Measurements from ENCODE around the gene PRDM16.

The PRDM16 gene

GRCh38 chr1:3292868-3293562, 224.0 kb downstream of the PRDM16 start:
- no peak for DNase-seq

DNA sequence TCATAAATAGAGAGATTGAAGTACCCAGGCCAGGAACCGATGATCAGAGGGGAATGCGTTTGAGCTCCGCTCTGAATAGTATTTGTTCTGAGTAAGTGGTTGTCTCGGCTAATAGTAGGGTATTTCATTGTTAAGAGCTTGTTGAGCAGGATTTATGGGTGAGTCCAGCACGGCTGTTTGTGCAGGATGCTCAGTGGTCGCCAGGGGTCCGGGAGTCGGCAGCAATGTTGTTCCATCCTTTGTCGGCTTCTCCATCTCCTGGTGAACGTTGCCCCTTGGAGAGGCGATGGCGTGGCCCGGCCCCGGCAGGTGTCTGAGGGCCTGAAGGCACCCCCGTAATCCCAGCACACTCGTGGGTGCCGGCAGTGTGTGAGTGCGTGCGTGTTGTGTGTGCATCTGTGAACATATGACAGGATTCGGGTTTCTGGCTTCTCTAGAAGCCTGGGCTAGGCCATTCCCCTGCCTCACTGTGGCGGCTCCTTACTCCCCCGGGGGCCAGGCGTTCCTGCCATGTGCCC, 224.6 kb downstream of the PRDM16 start:
- DNase-seq: no peak

GRCh38 chr1:3294450-3294849, 225.4 kb downstream of the PRDM16 start:
- no peak for DNase-seq

- DNase-seq: no peak
Measured at GRCh38 chr1:3295846-3296245, 226.8 kb downstream of the PRDM16 start.

DNA sequence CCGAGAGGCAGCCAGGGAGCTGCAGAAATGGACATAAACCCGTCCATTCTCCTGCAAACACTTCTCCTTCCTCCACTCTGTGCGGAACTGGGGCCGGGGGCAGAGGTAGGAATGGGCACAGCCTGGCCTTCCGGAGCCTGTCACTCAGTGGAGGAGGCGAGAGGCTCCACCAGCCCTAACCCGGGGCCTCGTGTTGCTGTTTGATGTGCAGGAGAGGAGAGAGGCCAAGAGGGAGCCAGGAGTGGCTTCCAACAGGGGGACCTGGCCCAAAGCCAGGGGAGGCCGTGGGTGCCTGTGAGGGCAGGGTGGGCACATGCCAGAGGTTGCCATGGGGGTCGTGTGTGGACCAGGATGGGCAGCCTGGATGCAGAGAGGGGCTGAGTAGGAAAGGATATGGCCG, 227.3 kb downstream of the PRDM16 start:
- DNase-seq: no peak

- no peak for DNase-seq
Measured at GRCh38 chr1:3296826-3297225, 227.8 kb downstream of the PRDM16 start.

GRCh38 chr1:3297756-3298155, 228.8 kb downstream of the PRDM16 start:
- DNase-seq: no peak

DNA sequence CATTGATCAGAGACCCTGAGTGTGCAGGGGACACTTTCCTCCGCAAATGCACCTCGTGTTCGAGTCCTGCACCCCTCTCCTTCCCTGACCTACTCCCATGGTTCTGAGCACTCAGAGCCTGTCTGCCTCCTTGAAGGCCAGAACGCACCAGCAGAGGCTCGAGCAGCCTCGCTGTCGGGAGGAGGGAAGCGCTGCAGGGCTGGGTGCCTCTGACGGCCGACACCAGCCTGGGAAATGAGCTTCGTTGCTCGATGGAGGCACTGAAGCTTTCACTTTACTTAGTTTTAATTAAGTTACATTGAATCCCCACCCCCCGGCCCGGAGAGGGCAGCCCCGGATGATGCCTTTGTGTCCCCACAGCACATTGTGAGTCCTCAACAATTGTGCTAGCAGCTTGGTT, 229.2 kb downstream of the PRDM16 start:
- DNase-seq: no peak

DNA sequence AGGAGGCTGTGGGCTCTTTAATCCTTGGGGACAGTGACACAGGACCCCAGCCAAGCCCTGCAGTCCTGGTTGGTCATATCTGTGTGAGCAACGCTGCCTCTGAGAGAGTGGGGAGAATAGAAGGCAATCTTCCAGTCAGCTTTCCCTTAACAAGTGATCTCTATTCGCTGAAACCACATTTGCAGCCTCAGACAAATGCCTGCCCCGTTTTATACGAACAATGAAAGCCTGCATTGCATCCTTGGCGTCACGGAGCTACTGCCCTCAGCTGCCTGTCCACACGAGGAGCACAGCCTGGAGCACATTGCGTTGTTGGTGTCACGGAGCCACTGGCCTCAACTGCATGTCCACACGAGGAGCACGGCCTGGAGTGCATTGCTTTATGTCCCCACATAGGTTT, 235.2 kb downstream of the PRDM16 start:
- DNase-seq: no peak

GRCh38 chr1:3304692-3305091, 235.7 kb downstream of the PRDM16 start:
- no peak for DNase-seq

- DNase-seq: no peak
Measured at GRCh38 chr1:3305156-3305555, 236.2 kb downstream of the PRDM16 start.

DNA sequence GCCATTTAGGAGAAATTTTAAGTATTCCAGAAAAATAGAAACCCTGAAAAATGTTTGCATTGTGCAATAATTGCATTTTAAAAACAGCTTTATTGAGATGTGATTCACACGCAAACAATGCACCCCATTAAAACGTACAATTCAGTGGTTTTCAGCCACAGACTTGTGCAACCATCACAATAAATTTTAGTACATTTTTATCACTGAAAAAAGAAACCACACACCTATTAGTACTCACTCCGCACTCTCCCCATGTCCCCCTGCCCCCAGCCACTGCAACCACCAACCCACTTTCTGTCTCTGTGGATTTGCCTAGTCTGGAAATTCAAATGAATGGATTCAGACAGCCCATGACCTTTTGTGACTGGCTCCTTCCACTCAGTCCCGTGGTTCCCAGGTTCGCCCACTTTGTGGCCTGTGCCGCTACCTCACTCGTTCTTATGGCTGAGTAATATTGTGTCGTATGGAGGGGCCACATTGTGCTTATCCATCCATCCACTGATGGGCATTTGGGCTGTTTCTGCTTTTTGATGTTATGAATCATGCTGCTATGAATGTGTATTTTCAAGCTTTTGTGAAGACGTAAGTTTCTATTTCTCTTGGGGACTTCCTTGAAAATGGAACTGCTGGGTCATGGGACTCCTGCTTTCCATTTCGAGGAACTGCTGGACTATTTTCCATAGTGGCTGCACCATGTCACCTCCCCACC, 237.7 kb downstream of the PRDM16 start:
- DNase-seq: no peak

- DNase-seq: no peak
Measured at GRCh38 chr1:3307359-3307758, 238.4 kb downstream of the PRDM16 start.

DNA sequence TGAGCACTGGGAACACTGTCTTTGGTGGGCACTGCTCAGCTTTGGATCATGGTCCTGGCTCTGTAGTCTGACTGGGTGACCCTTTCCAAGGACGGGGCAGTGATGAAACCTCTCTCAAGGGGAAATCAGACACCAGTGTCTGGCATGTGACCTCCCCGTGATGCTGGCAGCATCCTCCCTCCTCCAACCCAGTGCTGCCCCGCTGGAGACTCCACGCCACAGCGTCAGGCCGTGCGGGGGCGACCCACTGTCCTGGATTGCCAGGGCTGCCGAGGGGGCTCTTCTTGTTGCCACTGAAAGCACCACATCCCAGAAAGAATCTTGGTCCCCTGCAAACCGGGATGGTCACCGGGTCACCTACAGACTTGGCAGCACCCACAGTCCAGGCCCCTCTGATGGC, 239.1 kb downstream of the PRDM16 start:
- no peak for DNase-seq

- no peak for DNase-seq
Measured at GRCh38 chr1:3310718-3311400, 241.9 kb downstream of the PRDM16 start.

DNA sequence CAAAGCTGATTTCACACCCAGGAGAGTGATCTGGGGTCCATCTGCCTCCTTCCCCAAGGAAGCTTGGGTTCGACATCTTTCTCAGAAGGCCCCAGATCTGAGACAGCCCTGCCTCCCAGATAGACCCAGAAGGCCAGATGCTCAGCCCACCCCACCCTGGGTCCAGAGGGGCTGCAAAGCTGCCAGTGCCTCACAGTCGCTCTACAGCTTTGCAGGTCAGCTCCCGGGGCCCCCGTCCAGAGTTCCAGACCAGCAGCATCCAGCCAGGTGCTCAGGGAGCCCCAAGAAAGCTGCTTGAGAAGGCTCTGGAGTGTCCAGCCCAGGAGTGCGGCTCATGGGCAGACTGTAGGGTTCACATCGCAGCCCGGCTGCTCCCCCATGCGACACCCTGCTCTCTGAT, 242.7 kb downstream of the PRDM16 start:
- no peak for DNase-seq

GRCh38 chr1:3312310-3312897, 243.4 kb downstream of the PRDM16 start:
- DNase-seq: no peak

GRCh38 chr1:3312898-3313575, 244.0 kb downstream of the PRDM16 start:
- no peak for DNase-seq

GRCh38 chr1:3313576-3313950, 244.6 kb downstream of the PRDM16 start:
- DNase-seq: no peak

GRCh38 chr1:3314491-3315381, 245.7 kb downstream of the PRDM16 start:
- no peak for DNase-seq

DNA sequence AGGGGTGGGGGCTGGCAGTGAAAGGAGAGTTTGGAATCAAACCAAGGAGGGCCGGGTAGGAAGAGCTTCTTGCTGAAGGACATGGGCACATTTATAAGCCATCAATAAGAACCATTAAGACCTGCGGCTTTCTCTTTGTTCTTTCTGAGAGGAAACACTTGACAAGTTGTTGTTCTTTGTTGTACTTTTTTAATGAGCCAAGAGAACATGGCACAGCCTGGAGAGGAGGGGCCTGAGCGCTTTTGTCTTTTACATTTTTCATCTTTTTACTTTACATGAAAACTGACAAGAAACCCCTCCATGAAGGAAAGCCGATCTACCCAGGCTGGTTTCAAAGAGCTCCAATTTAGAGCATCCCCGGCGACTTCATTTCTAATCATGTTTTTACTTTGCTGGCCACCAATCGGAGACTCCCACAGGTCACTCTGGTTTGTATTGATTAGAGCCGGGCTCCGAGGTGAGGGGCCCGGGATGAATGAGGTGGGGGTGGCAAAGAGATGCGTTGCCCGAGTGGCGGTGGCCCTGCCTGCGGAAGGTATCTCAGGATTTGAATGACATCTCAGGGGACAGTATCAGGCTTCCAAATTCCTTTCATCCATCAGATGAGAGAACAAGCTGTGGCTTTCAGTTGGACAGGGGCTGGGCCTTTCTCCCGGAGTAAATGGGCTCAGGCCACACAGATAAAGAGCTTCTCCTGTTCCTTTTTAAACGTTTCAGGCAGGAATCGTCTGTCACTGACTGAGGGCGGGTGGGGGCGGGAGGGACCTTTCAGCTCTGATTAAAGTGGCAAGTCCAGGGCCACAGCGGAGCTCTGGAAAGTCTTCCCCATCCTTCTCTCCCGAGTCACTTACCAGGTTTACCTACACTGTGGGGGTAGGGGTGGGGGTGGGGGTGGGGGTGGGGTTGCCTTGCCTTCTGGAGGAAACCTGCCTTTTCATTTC, 246.7 kb downstream of the PRDM16 start:
- DNase-seq: no peak

Measured in CD4-positive, alpha-beta T cell treated with Interleukin-12 subunit alpha and Interleukin-12 subunit beta, for 1 hour (primary cell).